GM21526 (cell line): Measurements from ENCODE around the gene ATP5PB.

Source experiments
- ATAC-seq: cut with Tn5 transposase; IDR thresholded peaks from one replicate; pipeline ENCODE4 v1.9.1; 2021; ENCODE audit warnings: moderate library complexity; ENCODE audit not compliant: unreplicated experiment, low FRiP score

Gene ATP5PB

DNA sequence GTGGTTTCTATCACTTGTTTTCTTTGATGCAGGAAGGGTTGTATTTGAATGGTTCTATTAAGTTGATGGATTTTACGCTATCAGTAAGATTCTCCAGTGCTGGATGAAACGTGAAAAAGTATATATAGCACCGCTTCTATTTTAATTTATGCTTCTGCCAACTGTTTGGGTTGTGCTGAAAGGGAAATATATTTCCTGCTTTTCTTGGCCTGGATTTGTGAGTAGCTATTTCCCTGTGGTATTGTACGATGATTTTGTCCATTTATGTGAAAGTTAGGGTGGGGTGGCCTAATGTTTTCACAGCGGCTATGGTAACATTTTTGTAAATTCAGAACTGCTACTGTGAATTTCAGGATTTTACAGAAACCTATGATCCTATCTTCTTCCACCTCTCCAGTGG, 24.8 kb downstream of the ATP5PB start:
- ATAC-seq = no peak

DNA sequence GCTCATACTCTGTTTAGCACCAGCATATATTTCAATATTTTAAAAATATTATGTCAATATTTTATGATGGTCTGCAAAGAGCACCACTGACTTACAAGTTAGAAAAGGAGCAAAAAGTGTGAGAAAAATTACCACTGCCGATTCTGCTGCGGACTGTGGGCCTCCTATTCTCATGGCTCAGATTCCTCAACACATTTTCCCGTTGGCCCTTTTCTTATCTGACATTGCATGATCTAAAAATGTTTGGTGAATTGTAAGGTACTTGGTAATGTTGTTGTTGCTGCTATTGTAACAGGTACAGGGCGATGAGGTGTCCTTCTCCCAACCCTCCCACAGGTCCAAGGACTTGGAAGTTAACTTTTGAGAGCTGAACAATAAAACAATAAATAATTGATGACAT, 25.3 kb downstream of the ATP5PB start:
- no peak for ATAC-seq

DNA sequence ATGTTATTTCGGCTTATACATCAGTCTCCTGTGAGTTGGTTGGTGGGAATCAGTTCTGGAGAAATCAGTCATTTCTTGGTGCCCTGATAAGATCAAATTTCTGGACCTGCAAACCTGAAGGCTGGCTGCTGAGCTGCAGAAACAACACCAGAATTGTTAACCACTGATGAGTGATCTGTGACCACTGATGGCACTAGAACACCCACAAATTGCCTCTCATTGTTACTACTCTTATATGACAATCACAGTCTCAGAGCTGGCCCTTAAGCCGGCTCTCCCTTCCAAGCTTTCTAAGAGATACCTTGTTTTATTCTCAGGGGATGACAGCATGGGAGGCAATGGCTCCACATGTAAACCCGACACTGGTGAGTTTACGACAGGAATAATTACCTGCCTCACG, 26.4 kb downstream of the ATP5PB start:
- ATAC-seq = no peak

DNA sequence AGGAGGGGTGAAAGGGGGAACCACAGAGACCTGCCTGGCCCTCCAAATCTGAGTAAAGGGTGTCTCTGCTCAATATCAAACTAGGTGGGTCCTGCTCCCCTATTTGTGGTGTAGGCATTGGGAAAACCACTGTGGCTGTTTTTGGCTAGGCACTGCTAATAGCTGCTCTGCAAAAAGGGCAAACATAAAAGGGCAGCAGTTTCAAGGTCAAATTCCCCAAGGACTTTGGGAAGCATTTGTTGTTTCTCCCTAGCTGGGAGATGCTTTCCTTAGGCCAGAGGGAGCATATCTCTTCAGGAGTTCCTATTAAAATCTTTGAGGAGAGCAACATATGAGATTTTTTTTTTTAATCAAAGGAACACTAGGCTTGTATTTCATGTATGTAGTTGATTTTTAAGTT, 26.9 kb downstream of the ATP5PB start:
- no peak for ATAC-seq

DNA sequence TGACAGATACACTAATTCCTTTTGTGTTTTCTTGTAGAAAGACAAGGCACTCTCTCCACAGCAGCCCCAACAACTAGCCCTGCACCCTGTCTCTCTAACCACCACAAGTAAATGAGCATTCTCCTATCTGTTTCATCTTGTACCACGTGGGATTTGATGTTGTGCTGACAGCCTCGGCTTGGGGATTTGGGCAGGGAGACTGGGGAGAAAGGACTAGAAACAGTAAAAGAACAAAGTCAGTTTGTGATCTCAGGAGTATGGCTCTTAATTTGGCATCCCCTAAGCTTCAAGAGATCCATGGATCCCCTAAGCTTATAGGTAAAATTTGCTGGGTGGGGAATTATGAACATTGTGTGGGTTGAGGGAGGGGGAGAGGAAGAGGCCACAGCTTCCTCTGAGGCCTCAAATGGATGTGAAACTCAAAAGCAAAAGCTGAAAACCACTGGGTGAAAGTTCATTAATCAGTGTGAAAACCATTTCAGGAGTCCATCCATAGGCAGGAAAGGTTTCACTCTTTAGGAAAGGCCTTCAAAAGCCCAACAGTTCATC, 27.6 kb downstream of the ATP5PB start:
- ATAC-seq = no peak

DNA sequence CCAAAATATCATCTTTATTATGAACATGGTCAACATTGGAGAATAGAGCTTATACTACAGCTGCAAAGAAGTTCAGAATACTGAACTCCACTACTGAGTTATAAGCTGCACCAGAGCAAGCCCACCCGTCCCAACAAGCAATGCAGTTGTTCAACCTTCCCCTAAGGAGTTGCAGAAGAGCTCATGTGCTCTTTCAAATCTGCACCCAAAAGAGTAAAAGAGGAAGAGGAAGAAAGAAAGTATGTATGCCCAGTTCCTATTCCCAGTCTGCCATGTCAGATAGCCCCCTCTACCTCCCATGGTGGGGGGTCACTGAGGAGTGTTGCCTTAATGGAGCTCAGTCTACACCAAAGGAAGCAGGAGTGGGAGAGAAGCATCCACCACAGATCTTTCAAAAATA, 31.4 kb downstream of the ATP5PB start:
- no peak for ATAC-seq

DNA sequence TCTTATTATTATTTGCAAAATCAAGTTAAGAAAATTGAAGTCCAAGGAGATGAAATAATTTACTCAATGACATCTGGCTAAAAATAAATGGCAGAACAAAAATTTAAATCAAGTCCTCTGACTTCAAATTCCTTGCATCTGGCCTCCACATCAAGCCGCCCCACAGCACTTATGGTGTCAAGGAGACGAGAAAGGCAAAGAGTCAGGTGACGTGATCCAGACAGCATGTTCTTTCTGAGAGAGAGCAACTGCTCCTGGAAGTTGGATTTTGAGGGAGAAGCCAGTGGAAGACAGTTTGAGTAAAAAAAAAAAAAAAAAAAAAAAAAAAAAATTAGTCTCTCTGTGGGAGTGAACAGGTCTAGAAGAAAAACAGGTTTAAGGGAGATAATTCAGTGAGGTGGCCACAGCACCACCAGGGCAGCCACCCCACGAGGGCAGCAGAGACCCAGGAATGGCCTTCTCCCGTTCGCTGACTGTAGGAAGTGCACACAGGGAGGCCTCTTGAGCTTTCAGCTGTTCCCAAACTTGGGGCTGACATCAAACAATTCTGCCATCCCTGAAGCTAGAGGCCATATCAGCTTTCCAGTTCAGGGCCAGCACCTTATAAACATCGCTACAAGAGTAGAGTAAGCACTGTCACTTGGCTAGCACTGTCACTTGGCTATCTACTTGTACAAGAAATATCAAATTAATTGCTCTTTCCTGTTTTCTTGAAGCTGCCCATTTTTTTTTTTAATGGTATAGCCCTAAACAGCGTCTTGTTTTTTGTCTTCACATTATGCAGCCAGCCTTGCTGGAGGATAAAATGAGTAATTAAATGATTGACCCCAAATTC, 32.3 kb downstream of the ATP5PB start:
- ATAC-seq = no peak

DNA sequence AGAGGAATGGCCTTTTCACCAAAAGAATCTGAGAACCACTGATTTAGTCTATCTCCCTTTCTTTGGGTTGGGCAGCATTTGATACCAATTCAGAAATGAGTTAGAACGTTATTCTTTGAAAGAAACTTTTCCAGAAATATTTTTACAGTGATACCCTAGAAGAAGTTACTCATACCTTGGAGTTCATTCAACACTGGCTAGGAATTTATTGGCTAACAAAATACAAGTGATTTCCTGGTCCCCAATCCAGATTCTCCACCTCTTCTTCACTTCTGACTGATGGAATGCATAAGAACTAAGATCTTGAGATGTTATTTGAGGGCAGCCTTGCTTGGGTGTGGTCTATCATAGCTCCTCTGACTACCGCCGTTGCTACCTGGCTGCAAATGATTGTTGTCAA, 33.9 kb downstream of the ATP5PB start:
- no peak for ATAC-seq

DNA sequence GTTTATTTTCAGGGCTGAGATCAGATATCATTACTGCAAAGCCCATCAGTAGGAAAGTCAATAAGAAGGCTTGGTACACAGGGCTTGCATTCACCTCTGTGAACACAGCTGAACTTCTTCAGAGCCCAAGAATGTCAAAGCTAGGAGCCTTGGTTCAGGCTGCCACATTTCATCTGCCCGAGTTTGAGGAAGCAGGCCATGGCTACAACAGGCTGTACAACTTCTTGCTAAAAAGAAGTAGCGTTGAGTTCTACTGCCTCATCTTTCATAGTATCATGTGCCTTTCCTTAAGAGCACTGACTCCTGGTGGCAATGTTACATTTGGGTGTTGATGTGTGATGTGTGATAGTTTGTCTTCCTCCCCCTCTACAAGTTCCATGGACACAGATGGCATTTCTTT, 34.6 kb downstream of the ATP5PB start:
- no peak for ATAC-seq

DNA sequence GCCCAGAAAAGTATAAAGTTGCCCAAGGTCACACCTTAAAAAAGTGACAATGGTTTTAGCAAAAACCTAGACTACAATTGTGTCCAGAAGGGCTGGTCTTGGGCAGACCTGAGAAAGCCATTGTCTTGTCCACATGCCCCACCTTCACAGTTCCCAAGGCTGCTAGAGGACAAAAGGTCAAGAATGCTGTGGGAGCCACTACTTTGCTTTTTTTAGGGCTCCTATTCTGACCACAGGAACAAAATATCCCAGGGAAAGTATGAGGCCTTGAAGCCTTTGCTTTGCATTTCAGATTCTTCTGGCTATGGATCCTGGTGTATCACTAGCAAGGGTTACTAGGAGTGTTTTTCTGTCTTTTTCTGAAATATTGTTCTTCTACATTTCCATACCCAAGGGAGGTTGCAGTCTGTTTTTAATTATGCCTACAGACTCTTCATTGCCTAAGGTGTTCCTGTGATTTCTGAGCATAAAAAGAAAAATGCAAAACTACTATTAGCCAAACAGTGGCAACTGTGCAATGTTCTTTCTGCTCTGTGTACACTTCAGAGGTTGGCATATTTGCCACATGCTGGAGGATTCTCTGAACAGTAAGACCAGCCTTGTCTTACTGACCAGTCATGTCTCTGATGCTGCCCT, 35.2 kb downstream of the ATP5PB start:
- ATAC-seq = no peak

DNA sequence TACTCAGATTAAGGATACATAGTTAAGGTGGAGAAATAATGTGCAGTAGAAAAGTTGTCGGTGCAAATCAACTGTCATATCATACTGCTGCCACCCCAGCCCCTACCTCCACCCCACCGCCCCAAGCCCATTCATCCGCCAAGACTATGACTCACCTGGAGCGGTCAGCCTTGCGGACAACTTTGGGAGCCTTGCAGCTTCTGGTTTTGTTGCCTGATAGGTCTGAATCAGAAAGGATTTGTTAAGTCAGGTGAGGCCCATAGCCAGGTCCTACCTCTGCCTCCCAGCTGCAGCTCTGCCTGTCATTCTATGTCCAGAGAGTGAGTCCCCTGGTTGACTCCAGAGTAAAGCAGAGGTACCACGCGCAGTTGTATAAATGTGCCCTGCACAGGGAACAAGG, 37.2 kb downstream of the ATP5PB start:
- no peak for ATAC-seq

DNA sequence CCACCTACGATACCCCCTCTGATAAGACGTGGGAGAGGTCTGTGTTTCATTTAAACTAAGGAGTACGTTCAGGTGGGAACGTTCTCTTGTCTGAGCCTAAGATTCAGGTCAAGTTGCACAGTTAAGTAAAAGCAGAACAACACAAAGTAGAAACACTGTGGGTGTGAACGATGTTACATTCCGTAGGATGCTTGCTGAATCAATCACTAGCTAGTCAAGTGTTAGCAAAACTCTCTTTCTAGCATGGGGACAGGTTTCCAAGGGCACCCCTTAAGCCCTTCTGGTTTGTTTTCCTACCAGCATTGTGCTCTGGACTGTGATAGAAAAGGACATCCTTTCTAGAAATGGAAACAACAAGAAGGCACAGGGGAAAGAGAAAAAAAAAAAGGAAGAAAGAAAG, 37.9 kb downstream of the ATP5PB start:
- no peak for ATAC-seq

DNA sequence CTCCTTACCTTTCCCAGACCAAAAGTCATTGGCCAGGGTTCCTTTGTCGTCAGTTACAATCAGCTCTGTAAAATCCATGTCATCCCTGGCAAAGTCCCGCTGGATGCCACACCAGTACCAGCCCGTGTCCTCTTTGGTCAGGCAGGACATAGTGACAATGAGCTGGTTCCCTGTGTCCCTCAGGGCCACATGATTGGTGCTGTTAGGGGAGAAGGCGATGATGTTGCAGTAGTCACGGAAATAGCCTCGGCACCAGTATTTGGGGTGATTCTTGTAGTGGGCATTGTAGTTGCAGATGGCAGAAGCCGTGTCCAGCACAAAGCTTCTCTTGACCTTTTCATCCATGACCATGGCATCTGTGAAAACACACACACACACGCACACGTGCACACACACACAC, 39.4 kb downstream of the ATP5PB start:
- no peak for ATAC-seq

DNA sequence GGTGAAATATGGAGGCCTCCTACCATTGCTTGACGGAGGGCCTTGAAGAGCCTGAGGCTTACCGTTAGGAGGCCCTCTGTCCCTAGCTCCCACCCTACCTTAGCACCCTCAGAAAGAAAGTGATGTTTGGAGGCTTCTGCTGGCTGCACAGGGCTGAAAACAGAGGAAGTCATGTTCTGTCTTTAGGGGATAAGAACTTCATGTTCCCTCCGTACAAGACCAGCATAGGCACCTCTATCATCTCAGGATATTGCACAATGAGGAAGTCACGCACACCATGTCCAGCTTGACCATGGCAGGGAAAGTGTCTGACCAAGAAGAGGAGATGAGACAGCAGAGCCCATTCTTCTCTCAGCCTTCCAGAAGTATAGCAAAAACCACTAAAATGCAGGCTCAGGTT, 40.3 kb downstream of the ATP5PB start:
- ATAC-seq = no peak

DNA sequence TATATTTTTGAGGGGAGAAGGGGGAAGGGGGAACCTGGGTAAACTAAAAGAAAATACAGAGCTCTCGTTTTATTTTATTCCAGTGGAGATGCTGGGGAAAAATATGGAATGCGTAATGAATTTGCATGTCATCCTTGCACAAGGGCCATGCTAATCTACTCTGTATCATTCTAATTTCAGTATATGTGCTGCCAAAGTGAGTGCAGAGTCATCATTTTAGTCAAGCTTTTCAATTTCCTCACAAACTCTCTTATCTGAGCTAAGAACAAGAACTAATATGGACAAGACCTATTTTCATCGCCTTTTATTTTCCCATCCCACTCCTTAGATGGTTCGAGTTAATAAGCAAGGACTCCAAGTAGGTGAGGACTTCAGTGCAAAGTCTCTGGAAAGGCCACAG, 41.0 kb downstream of the ATP5PB start:
- no peak for ATAC-seq

DNA sequence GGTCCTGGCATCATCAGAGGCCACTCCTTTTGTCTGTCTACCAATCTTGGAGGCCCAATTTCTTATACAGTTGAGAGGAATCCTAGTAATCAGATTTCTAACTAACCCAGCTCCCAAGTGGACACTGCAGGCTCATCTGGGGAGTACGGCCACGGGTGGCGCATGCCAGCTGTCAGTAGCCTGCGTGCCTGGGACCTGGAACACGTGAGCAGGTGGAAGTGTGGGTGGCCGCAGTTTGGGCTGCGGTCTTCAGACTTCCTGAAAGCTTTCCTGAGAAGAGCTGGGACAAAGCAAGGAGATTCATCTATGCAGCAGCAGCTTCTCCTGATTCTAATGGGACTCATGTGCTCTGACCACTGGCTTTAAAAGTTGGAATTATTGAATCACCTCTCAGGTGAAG, 41.8 kb downstream of the ATP5PB start:
- ATAC-seq = no peak

DNA sequence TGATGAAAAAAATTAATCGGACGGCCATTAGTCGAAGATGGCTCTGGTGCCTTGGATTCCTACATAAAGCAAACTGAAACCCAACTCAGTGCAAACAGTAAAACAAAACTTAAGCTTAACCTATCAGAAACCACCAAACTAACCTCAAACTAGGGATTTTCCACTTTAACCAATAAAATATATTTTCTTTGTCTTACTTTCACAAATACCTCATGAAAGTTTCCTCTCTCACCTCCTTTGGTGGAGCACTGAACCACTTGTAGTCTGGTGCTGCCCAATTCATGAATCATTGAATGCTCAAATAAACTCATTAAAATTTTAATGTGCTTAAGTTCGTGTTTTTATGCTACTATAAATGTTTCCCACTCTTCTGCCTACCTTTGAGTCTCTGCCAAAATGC, 47.1 kb downstream of the ATP5PB start:
- ATAC-seq = no peak

DNA sequence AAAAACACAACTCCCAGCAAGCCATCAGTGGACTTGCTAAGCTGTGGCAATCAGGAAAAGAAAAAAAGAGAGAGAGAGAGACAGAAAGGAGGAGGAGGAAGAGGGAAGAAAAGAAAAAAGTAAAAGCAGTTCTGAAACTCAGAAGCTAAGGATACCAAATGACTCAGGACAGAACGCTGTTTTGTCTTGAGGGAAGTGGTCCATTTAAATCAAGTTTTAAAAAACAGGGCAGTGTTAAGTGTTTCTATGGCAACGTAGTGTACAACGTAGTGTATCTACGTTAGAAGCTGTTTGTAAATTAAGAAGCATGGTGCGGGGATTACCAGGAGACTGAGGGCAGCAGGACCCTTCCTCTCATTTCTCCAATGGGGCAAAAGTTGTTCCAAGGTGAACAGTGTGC, 48.3 kb downstream of the ATP5PB start:
- ATAC-seq = no peak

DNA sequence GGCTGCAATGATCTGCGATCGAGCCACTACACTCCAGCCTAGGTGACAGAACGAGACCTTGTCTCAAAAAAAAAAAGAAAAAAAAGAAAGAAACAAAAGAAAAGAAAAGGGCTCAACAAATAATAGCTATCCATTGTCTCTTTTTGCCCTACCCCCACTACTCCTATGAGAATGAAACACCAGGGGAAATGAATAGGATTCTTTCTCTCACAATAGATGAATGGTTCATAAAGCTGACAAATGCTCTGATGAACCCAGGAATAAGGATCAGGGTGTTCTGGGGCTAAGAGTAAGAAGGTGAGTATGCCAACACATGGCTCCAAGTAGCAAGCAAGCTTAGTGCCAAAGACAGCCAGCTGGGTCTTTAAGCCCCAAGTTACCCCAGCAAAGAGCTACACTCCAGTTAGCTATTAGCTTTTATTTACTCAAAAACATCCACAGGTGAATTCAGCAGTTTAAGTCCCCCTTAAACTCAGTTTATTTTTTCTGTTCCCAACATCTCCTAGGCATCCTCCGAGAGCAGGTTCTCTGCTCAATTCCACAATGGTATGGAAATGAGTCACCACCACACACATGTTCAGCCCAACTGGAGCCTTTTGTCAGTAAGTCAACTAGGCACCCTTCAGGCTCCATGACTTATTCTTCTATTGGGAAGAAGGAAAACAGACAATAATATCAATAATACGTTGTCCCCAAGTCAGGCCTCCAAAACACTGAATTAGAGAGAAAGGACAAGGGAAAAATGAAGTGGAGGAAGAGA, 49.9 kb downstream of the ATP5PB start:
- no peak for ATAC-seq

DNA sequence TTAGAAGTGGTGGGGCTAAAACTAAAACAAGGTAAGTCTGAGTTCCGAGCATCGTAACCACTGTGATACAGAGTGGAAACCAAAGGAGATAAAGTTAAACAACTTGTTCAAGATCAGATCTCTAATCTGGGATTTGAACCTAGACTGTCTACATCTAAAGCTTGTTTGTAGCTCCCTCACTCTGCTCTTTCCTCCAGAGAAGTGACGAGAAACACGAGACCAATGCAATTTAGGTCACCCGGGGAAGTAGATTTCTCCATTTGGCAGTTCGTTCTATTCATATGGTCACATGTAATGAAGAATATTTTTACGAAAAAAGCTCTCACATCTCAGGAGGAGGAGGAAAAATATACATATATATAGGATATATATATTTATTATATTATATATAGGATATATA, 52.4 kb downstream of the ATP5PB start:
- no peak for ATAC-seq

DNA sequence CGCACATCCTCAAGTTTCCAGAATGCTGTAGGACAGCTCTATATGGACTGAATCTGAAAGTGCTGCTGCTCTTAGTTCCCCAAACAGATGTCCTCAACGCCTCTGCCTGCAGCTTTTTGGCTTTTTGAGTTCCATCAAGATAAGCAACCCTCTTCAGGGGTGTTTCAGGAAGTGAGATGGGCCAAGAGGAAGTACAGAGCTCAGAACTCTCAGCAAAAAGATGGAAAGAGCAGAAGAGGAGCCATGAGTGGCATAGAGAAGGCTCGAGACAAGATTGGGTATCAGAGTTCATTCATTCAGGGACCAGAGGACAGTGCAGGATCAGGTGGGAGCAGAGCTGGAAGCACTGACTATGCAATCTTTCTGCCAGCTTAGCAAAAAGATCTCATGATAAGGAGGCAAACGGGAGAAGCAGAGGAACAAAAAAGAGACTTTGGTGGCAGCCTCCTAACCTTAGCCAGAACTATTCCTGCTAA, 54.4 kb downstream of the ATP5PB start, which contains the start of the genes ADORA3 and TMIGD3:
ADORA3 (minus strand) TSS at position 49 of the 476 bp plus-strand sequence. CDS start 279 bp downstream, outside the sequence.
TMIGD3 (minus strand) TSS at position 49 of the 476 bp plus-strand sequence. CDS start 279 bp downstream, outside the sequence.
- ATAC-seq = no peak
